NT2/D1 (cell line): ENCODE data around the gene TOMM70.

ENCODE experiments used
- SUZ12 ChIP-seq: IDR thresholded peaks from 2 replicates; pipeline ENCODE4 v1.6.1; 2011; ENCODE audit not compliant: insufficient read length, insufficient read depth; ENCODE audit errors: extremely low read depth
- YY1 ChIP-seq: IDR thresholded peaks from 2 replicates; pipeline ENCODE4 v1.6.1; 2011; ENCODE audit not compliant: insufficient read length, insufficient read depth
- ZNF274 ChIP-seq: IDR thresholded peaks from 2 replicates; pipeline ENCODE4 v1.6.1; 2011; ENCODE audit warnings: mild to moderate bottlenecking, low read depth, low read length

GRCh38 chr3:100366424-100366823 is 34.5 kb downstream of the TOMM70 start:
- TF ChIP-seq SUZ12, result no peak
- TF ChIP-seq YY1, result no peak
- TF ChIP-seq ZNF274, result no peak
